ENCODE measurements around the gene EIF4E2.

EIF4E2 gene

DNA sequence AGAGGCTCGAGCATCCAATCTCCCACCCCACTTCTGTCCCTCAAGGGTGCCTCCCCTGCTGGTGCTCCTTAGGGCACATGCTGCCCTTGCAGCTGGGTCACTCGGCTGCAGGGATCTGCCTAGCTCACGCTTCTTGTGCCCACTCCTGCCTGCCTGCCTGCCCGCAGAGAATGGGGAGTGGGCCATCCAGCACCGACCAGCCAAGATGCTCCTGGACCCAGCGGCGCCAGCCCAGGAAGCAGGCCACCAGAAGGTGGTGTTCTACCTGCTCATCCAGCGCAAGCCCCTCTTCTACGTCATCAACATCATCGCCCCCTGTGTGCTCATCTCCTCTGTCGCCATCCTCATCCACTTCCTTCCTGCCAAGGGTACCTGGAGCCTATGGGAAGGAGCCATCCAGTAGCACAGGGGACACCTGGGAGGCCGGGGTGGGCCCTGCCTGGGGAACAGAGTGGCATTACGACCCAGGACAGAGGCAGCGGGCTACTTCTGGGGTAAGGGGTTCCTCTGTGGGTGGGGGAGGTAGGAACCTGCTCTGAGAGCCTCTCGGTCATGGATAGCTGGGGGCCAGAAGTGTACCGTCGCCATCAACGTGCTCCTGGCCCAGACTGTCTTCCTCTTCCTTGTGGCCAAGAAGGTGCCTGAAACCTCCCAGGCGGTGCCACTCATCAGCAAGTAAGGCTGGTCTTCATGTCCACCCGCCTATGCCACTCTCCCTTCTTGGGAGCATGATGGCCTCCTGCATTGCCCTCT, 7.6 kb upstream of the EIF4E2 start:
- Histone ChIP-seq H2BK15ac (ENCODE audit: low read depth, poor library complexity, severe bottlenecking) (no peak overlapping the region), H3K27me3 (ENCODE audit: control insufficient read depth in 1 of 2, insufficient read depth in 1 of 2, low read length in 2 of 2) (peaks cover 17 to 29% of the 10 kb centered on the region in 2 experiments), H2BK120ac (ENCODE audit: low read depth, low read length) (no peak overlapping the region), H3K4me3 (ENCODE audit: insufficient read depth in 1 of 2, low read depth in 1 of 2, low read length in 2 of 2) (no peak overlapping the region), H2BK12ac (ENCODE audit: low read length in 2 of 2) (no peak overlapping the region), H2AK5ac (ENCODE audit: low read length, severe bottlenecking) (no peak overlapping the region), H4K8ac (ENCODE audit: low read length) (no peak overlapping the region), H3K79me1 (replicated peaks; ENCODE audit: low read length, poor library complexity, severe bottlenecking) (peaks cover 30% of the 10 kb centered on the region), H3K9ac (ENCODE audit: low read length) (no peak overlapping the region), H3K14ac (ENCODE audit: low read length in 2 of 2) (no peak overlapping the region), H2BK5ac (ENCODE audit: low read depth, low read length, poor library complexity, severe bottlenecking) (no peak overlapping the region), H3K4ac (ENCODE audit: low read depth in 1 of 2, low read length in 2 of 2) (no peak overlapping the region), H3K27ac (ENCODE audit: low read length, poor library complexity, severe bottlenecking) (no peak overlapping the region), H3K36me3 (ENCODE audit: control insufficient read depth in 1 of 2, insufficient read depth in 2 of 2, low read depth in 1 of 2, low read length in 2 of 2) (peaks cover 7 to 28% of the 10 kb centered on the region in 2 experiments), H3K23ac (ENCODE audit: low read length in 2 of 2) (no peak overlapping the region), H3K18ac (ENCODE audit: low read depth in 1 of 2, low read length in 2 of 2) (no peak overlapping the region), H3K4me1 (ENCODE audit: control insufficient read depth, insufficient read depth, low read depth, low read length) (peaks cover 8% of the 10 kb centered on the region), H3K4me2 (ENCODE audit: low read length, poor library complexity, severe bottlenecking) (no peak overlapping the region), H4K91ac (ENCODE audit: low read length) (no peak overlapping the region), H3K9me3 (ENCODE audit: control insufficient read depth, low read length) (no peaks in the 10 kb centered on the region), H2AFZ (ENCODE audit: low read depth, low read length) (no peak overlapping the region)
- 95% methylated on average over 20 of the region's 20 CpGs for WGBS
- DNase-seq: no peak

DNA sequence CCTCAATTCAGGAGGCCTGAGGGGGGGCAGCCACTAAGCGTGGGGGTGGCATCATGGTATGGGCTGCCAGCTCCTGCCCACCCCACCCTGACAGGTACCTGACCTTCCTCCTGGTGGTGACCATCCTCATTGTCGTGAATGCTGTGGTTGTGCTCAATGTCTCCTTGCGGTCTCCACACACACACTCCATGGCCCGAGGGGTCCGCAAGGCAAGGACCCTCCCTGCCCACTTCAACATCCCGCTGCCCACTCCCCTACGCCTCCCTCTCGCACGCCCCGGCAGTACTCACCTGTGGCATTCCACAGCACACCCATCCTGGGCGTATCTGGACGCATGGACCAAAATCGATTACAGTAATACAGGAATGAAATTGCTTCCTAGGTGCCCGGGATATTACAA, 7.0 kb upstream of the EIF4E2 start:
- WGBS: 94% methylated on average over 14 of the region's 14 CpGs

DNA sequence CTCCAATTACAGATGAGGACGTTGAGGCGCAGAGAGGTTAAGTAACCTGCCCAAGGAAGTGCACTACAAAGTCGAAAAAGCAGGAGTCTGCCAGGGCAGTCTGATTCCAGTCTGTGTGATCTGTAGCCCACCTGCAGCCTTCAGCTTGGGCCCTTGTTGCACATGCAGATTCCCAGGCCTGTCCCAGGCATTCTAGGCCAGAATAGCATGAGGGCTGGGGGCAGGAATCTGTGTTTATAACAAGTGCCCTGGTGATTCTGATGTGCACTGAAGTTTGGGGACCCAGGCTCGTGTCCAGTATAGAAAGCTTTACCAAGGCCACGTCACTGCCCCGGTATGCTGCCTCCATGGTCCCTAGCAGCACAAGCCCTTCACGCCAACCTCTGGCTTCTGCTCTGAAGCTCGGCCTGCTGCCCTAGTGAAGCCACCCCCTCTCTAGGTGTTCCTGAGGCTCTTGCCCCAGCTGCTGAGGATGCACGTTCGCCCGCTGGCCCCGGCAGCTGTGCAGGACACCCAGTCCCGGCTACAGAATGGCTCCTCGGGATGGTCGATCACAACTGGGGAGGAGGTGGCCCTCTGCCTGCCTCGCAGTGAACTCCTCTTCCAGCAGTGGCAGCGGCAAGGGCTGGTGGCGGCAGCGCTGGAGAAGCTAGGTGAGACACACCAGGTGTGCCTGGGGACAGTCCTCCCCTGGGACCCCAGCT, 6.4 kb upstream of the EIF4E2 start:
- Histone ChIP-seq H4K91ac (ENCODE audit: low read length) (no peak overlapping the region), H3K4ac (ENCODE audit: low read depth in 1 of 2, low read length in 2 of 2) (no peak overlapping the region), H2BK12ac (ENCODE audit: low read length in 2 of 2) (no peak overlapping the region), H3K27me3 (ENCODE audit: control insufficient read depth in 1 of 2, insufficient read depth in 1 of 2, low read length in 2 of 2) (peaks cover 7 to 17% of the 10 kb centered on the region in 2 experiments), H2AFZ (ENCODE audit: low read depth, low read length) (no peak overlapping the region), H2BK120ac (ENCODE audit: low read depth, low read length) (no peak overlapping the region), H3K4me3 (ENCODE audit: insufficient read depth in 1 of 2, low read depth in 1 of 2, low read length in 2 of 2) (no peak overlapping the region), H3K4me1 (ENCODE audit: control insufficient read depth, insufficient read depth, low read depth, low read length) (peaks cover 8% of the 10 kb centered on the region), H3K27ac (ENCODE audit: low read length, poor library complexity, severe bottlenecking) (no peak overlapping the region), H2BK5ac (ENCODE audit: low read depth, low read length, poor library complexity, severe bottlenecking) (no peak overlapping the region), H3K14ac (ENCODE audit: low read length in 2 of 2) (no peak overlapping the region), H4K8ac (ENCODE audit: low read length) (no peak overlapping the region), H2AK5ac (ENCODE audit: low read length, severe bottlenecking) (no peak overlapping the region), H2BK15ac (ENCODE audit: low read depth, poor library complexity, severe bottlenecking) (no peak overlapping the region), H3K18ac (ENCODE audit: low read depth in 1 of 2, low read length in 2 of 2) (no peak overlapping the region), H3K23ac (ENCODE audit: low read length in 2 of 2) (no peak overlapping the region), H3K36me3 (ENCODE audit: control insufficient read depth in 1 of 2, insufficient read depth in 2 of 2, low read depth in 1 of 2, low read length in 2 of 2) (peaks cover 12 to 28% of the 10 kb centered on the region in 2 experiments), H3K79me1 (replicated peaks; ENCODE audit: low read length, poor library complexity, severe bottlenecking) (peaks cover 32% of the 10 kb centered on the region), H3K9ac (ENCODE audit: low read length) (no peak overlapping the region), H3K9me3 (ENCODE audit: control insufficient read depth, low read length) (peaks cover 3% of the 10 kb centered on the region), H3K4me2 (ENCODE audit: low read length, poor library complexity, severe bottlenecking) (no peak overlapping the region)
- DNase-seq: no peak
- 96% methylated on average over 19 of the region's 19 CpGs for WGBS

More for the DNA sequence above, 7.0 kb upstream of the EIF4E2 start:
- H2BK12ac ChIP-seq (ENCODE audit: low read length in 2 of 2): no peak overlapping the region
- no peak for DNase-seq
- H3K4ac ChIP-seq (ENCODE audit: low read depth in 1 of 2, low read length in 2 of 2): no peak overlapping the region
- H3K14ac ChIP-seq (ENCODE audit: low read length in 2 of 2): no peak overlapping the region
- H2AK5ac ChIP-seq (ENCODE audit: low read length, severe bottlenecking): no peak overlapping the region
- H3K4me3 ChIP-seq (ENCODE audit: insufficient read depth in 1 of 2, low read depth in 1 of 2, low read length in 2 of 2): no peak overlapping the region
- peaks cover 1% of the 10 kb centered on the region for H3K9me3 ChIP-seq (ENCODE audit: control insufficient read depth, low read length)
- no peak overlapping the region for H2BK15ac ChIP-seq (ENCODE audit: low read depth, poor library complexity, severe bottlenecking)
- H3K79me1 ChIP-seq (replicated peaks; ENCODE audit: low read length, poor library complexity, severe bottlenecking): peaks cover 32% of the 10 kb centered on the region
- peaks cover 8% of the 10 kb centered on the region for H3K4me1 ChIP-seq (ENCODE audit: control insufficient read depth, insufficient read depth, low read depth, low read length)
- peaks cover 9 to 28% of the 10 kb centered on the region in 2 experiments for H3K36me3 ChIP-seq (ENCODE audit: control insufficient read depth in 1 of 2, insufficient read depth in 2 of 2, low read depth in 1 of 2, low read length in 2 of 2)
- H3K18ac ChIP-seq (ENCODE audit: low read depth in 1 of 2, low read length in 2 of 2): no peak overlapping the region
- H4K91ac ChIP-seq (ENCODE audit: low read length): no peak overlapping the region
- no peak overlapping the region for H2BK5ac ChIP-seq (ENCODE audit: low read depth, low read length, poor library complexity, severe bottlenecking)
- no peak overlapping the region for H2BK120ac ChIP-seq (ENCODE audit: low read depth, low read length)
- H4K8ac ChIP-seq (ENCODE audit: low read length): no peak overlapping the region
- H3K4me2 ChIP-seq (ENCODE audit: low read length, poor library complexity, severe bottlenecking): no peak overlapping the region
- H3K27me3 ChIP-seq (ENCODE audit: control insufficient read depth in 1 of 2, insufficient read depth in 1 of 2, low read length in 2 of 2): peaks cover 12 to 23% of the 10 kb centered on the region in 2 experiments
- no peak overlapping the region for H3K23ac ChIP-seq (ENCODE audit: low read length in 2 of 2)
- no peak overlapping the region for H3K27ac ChIP-seq (ENCODE audit: low read length, poor library complexity, severe bottlenecking)
- H3K9ac ChIP-seq (ENCODE audit: low read length): no peak overlapping the region
- no peak overlapping the region for H2AFZ ChIP-seq (ENCODE audit: low read depth, low read length)

GRCh38 chr2:232544674-232545073, 5.8 kb upstream of the EIF4E2 start:
- Histone ChIP-seq H4K8ac (ENCODE audit: low read length) (no peak overlapping the region), H2AK5ac (ENCODE audit: low read length, severe bottlenecking) (no peak overlapping the region), H3K27ac (ENCODE audit: low read length, poor library complexity, severe bottlenecking) (no peak overlapping the region), H3K9ac (ENCODE audit: low read length) (no peak overlapping the region), H3K4me2 (ENCODE audit: low read length, poor library complexity, severe bottlenecking) (no peak overlapping the region), H3K4ac (ENCODE audit: low read depth in 1 of 2, low read length in 2 of 2) (no peak overlapping the region), H3K36me3 (ENCODE audit: control insufficient read depth in 1 of 2, insufficient read depth in 2 of 2, low read depth in 1 of 2, low read length in 2 of 2) (peaks cover 12 to 28% of the 10 kb centered on the region in 2 experiments), H3K14ac (ENCODE audit: low read length in 2 of 2) (no peak overlapping the region), H2BK5ac (ENCODE audit: low read depth, low read length, poor library complexity, severe bottlenecking) (no peak overlapping the region), H3K79me1 (replicated peaks; ENCODE audit: low read length, poor library complexity, severe bottlenecking) (peaks cover 32% of the 10 kb centered on the region), H2BK120ac (ENCODE audit: low read depth, low read length) (no peak overlapping the region), H3K23ac (ENCODE audit: low read length in 2 of 2) (no peak overlapping the region), H2AFZ (ENCODE audit: low read depth, low read length) (no peak overlapping the region), H3K27me3 (ENCODE audit: control insufficient read depth in 1 of 2, insufficient read depth in 1 of 2, low read length in 2 of 2) (peaks cover 2 to 11% of the 10 kb centered on the region in 2 experiments), H3K9me3 (ENCODE audit: control insufficient read depth, low read length) (peaks cover 3% of the 10 kb centered on the region), H3K4me1 (ENCODE audit: control insufficient read depth, insufficient read depth, low read depth, low read length) (peaks cover 3% of the 10 kb centered on the region), H4K91ac (ENCODE audit: low read length) (no peak overlapping the region), H3K18ac (ENCODE audit: low read depth in 1 of 2, low read length in 2 of 2) (no peak overlapping the region), H3K4me3 (ENCODE audit: insufficient read depth in 1 of 2, low read depth in 1 of 2, low read length in 2 of 2) (no peak overlapping the region), H2BK15ac (ENCODE audit: low read depth, poor library complexity, severe bottlenecking) (no peak overlapping the region), H2BK12ac (ENCODE audit: low read length in 2 of 2) (no peak overlapping the region)
- 93% methylated on average over 6 of the region's 6 CpGs for WGBS
- DNase-seq: no peak

Measured in mesenchymal stem cell (in vitro differentiated cells and primary cell).